ENCODE data around the gene GABRA5. TPM values are rescaled to one million over a fixed set of nuclear protein-coding genes. Genes with fewer than 3 reads are reported as not detected.

GABRA5 gene
- total RNA-seq, 2 experiments from 2014 or later = not detected

GRCh38 chr15:26950001-26950400, 83.1 kb downstream of the GABRA5 start:
- CTCF ChIA-PET (ENCODE audit: unreplicated experiment) = no interaction called here
- intact Hi-C loops (cut with micrococcal nuclease; ENCODE audit: unreplicated experiment) = no loop called here
- no peak overlapping the region for H3K27ac ChIP-seq (ENCODE audit: low read depth, low read length, poor library complexity, severe bottlenecking)
- no TSS peak for BruUV-seq (replicated peaks)
- H3K4me2 ChIP-seq (ENCODE audit: low read length) = no peak overlapping the region
- 0 out of 2 replicates have a peak, but pooled peaks cover 2% of the 10 kb centered on the region for H3K9me3 ChIP-seq (ENCODE audit: low read length)
- no peak for DNase-seq (ENCODE audit: low spot score)
- H3K36me3 ChIP-seq (ENCODE audit: insufficient read depth, low read length) = no peaks in the 10 kb centered on the region
- TF ChIP-seq EZH2phosphoT487 (IDR thresholded peaks at IDR 0.05; ENCODE audit: borderline replicate concordance, low read depth, low read length) = no peak
- TF ChIP-seq CTCF (conservative IDR thresholded peaks at IDR 0.05; ENCODE audit: low read length) = no peak
- H3K4me1 ChIP-seq (ENCODE audit: insufficient read depth, low read length, poor library complexity, severe bottlenecking) = no peaks in the 10 kb centered on the region
- no peaks in the 10 kb centered on the region for H4K20me1 ChIP-seq (ENCODE audit: insufficient read depth, low read length)
- no peak overlapping the region for H2AFZ ChIP-seq (ENCODE audit: low read length)
- POLR2A ChIA-PET = no interaction called here
- no peak overlapping the region for H3K4me3 ChIP-seq (ENCODE audit: low read depth, low read length, poor library complexity, severe bottlenecking)
- H3K79me2 ChIP-seq (ENCODE audit: insufficient read depth, low read depth, low read length) = no peaks in the 10 kb centered on the region
- no peaks in the 10 kb centered on the region for H3K9me2 ChIP-seq (ENCODE audit: insufficient read depth, low read length)

GRCh38 chr15:26954403-26954802, 87.5 kb downstream of the GABRA5 start:
- intact Hi-C loops (cut with micrococcal nuclease; ENCODE audit: unreplicated experiment) = no loop called here
- Histone ChIP-seq H3K9me3 (ENCODE audit: low read length) (0 out of 2 replicates have a peak, but pooled peaks cover 5% of the 10 kb centered on the region), H3K4me1 (ENCODE audit: insufficient read depth, low read length, poor library complexity, severe bottlenecking) (no peaks in the 10 kb centered on the region), H4K20me1 (ENCODE audit: insufficient read depth, low read length) (no peaks in the 10 kb centered on the region), H3K4me3 (ENCODE audit: low read depth, low read length, poor library complexity, severe bottlenecking) (no peak overlapping the region), H3K27ac (ENCODE audit: low read depth, low read length, poor library complexity, severe bottlenecking) (no peak overlapping the region), H2AFZ (ENCODE audit: low read length) (no peak overlapping the region), H3K79me2 (ENCODE audit: insufficient read depth, low read depth, low read length) (no peaks in the 10 kb centered on the region), H3K36me3 (ENCODE audit: insufficient read depth, low read length) (no peaks in the 10 kb centered on the region), H3K9me2 (ENCODE audit: insufficient read depth, low read length) (no peaks in the 10 kb centered on the region), H3K4me2 (ENCODE audit: low read length) (no peak overlapping the region)
- BruUV-seq (replicated peaks) = no TSS peak
- POLR2A ChIA-PET = no interaction called here
- TF ChIP-seq CTCF (conservative IDR thresholded peaks at IDR 0.05; ENCODE audit: low read length) (no peak), EZH2phosphoT487 (IDR thresholded peaks at IDR 0.05; ENCODE audit: borderline replicate concordance, low read depth, low read length) (no peak)
- CTCF ChIA-PET (ENCODE audit: unreplicated experiment) = no interaction called here
- DNase-seq (ENCODE audit: low spot score) = no peak

- intact Hi-C loops (cut with micrococcal nuclease; ENCODE audit: unreplicated experiment) = no loop called here
- Histone ChIP-seq H3K9me3 (ENCODE audit: low read length) (no peaks in the 10 kb centered on the region), H3K27ac (ENCODE audit: low read depth, low read length, poor library complexity, severe bottlenecking) (no peak overlapping the region), H3K36me3 (ENCODE audit: insufficient read depth, low read length) (no peaks in the 10 kb centered on the region), H3K4me3 (ENCODE audit: low read depth, low read length, poor library complexity, severe bottlenecking) (no peak overlapping the region), H3K4me1 (ENCODE audit: insufficient read depth, low read length, poor library complexity, severe bottlenecking) (no peaks in the 10 kb centered on the region), H3K9me2 (ENCODE audit: insufficient read depth, low read length) (no peaks in the 10 kb centered on the region), H4K20me1 (ENCODE audit: insufficient read depth, low read length) (no peaks in the 10 kb centered on the region), H3K79me2 (ENCODE audit: insufficient read depth, low read depth, low read length) (no peaks in the 10 kb centered on the region), H3K4me2 (ENCODE audit: low read length) (no peak overlapping the region), H2AFZ (ENCODE audit: low read length) (no peak overlapping the region)
- BruUV-seq (replicated peaks) = no TSS peak
- DNase-seq (ENCODE audit: low spot score) = no peak
- ChIA-PET CTCF (ENCODE audit: unreplicated experiment) (no interaction called here), POLR2A (interaction anchor here (0.8 kb wide), 1 partner anchor 9 kb away, joined by 3 read pairs; no protein-coding TSS in a partner anchor)
- TF ChIP-seq CTCF (conservative IDR thresholded peaks at IDR 0.05; ENCODE audit: low read length) = no peak
- TF ChIP-seq EZH2phosphoT487 (IDR thresholded peaks at IDR 0.05; ENCODE audit: borderline replicate concordance, low read depth, low read length) = no peak
Measured at GRCh38 chr15:26967719-26968269, 100.9 kb downstream of the GABRA5 start.

All from OCI-LY7 (cell line).